NOMO-1 treated with DMSO at 0.1 percent for 48 hours (cell line): ENCODE measurements around the gene TGFBR3.

Source experiments
- DNase-seq: peaks from one replicate; lab custom pipeline; 2025; ENCODE audit not compliant: unreplicated experiment; lab: John Stamatoyannopoulos, UW

TGFBR3 gene

DNA sequence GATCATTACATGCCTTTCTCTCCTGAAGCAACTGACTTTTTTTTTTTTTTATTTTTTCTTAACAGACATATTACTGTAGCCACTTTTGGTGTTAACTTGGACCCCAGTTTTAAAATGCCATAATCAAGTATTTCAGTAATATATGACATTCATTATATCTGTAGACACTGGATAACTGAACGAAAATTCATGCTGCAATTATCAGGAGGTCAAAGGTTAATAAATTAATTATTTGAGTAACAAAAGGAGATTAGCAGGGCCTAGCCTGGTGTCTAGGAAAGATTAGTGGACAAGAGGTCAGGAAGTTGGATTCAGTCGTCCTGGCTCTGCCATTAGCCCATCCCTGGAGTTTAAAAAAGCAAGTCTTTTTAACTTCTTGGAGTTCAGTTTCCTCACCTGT is 168.1 kb downstream of the TGFBR3 start:
- DNase-seq: no peak

DNA sequence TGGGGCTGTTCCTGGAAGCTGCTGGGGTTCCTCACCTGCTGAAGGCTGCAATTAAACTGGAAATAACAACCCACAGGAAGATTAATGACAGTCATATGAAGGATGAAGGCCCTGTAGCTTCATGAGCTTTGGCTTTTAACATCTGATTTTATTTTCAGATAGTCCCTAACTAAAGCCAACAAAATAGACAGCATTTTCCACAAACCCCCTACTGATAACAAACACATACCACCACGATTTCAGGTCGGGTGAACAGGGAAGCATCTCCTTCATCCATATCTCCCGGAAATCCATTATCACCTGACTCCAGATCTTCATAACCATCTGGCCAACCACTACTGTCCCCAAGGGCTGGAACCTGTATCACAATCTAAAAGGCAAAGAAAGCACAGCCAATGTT is 169.6 kb downstream of the TGFBR3 start:
- no peak for DNase-seq

GRCh38 chr1:91715416-91716000 is 170.4 kb downstream of the TGFBR3 start:
- DNase-seq: no peak

GRCh38 chr1:91714867-91715381 is 171.0 kb downstream of the TGFBR3 start:
- DNase-seq: no peak

DNA sequence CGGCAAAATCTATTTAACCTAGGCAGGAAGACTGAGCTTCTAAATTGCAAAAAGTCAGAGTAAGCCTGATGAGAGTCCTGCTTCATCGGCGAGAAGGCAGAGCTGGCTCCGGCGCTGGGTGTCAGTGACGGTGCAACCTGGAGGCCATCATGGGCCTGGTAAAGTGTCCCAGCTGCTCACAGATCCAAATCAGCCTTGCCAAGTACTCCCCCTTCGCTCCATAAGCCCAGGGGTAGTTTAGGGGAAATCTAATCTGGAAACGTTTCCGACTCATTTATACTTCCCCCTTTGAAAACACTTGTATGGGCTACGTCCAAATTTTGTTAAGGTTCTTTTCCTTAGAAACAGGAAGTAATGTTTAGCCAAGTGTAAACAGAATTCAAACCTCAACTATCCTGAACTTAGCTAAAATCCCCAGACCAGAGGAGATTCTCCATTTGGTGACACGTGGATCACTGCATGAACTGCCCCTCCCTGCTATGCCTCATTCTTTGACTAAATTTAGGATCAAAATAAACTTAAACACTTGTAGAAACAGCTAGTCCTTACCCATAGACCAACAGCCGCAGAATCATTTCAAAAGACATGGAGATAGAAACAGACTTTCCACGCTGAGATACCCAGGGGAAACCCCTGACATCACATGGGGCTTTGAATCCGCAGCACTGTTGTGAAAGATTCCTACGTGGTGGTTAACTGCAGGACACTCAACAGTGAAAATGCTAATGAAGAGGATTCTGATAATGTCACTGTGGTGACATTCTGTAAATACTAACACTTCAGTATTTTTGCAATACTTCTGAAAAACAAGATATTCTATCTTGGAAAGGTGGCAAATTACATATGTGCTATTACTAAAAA is 172.7 kb downstream of the TGFBR3 start:
- peak; percentile 81 for DNase-seq

DNA sequence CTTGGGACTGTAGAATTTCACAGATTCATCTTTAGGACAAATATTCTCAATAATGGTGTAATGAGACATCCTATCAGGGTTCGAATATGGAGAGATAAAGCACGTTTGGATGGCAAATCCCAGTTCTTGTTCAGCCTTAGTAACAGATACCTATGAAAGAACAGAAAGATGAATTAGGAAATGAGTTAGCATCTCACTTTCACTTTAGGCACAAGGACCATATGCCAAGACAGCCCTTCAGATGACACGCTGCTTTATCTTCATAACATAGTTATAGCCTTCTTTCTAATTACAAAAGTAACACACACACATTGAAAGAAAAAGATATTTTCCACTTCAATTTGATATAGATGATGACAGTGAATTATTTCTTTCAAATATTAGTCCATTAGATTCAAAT is 173.6 kb downstream of the TGFBR3 start:
- no peak for DNase-seq

GRCh38 chr1:91711504-91712247 is 174.3 kb downstream of the TGFBR3 start:
- no peak for DNase-seq

GRCh38 chr1:91710261-91710660 is 175.7 kb downstream of the TGFBR3 start:
- DNase-seq: no peak

DNA sequence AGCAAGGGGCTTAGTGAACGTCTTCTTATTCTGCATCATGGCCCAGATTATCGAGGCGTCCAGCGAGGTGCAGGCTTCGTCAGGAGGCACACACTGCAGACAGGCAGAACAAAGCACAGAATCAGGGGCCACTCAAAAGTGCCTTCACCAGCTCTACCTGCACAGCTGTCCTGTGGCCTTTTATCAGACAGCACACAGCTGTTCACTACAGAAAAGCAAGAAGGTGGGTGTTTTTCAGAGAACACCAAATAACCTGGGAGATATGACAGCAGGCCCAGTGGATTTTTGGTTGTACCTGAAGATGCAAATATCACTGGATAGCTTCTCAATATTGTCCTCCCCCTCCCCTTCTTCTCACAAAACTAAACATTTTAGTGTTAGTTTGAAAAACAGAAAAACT is 177.3 kb downstream of the TGFBR3 start:
- no peak for DNase-seq

- no peak for DNase-seq
Observed at GRCh38 chr1:91707890-91708218, 178.1 kb downstream of the TGFBR3 start.

DNA sequence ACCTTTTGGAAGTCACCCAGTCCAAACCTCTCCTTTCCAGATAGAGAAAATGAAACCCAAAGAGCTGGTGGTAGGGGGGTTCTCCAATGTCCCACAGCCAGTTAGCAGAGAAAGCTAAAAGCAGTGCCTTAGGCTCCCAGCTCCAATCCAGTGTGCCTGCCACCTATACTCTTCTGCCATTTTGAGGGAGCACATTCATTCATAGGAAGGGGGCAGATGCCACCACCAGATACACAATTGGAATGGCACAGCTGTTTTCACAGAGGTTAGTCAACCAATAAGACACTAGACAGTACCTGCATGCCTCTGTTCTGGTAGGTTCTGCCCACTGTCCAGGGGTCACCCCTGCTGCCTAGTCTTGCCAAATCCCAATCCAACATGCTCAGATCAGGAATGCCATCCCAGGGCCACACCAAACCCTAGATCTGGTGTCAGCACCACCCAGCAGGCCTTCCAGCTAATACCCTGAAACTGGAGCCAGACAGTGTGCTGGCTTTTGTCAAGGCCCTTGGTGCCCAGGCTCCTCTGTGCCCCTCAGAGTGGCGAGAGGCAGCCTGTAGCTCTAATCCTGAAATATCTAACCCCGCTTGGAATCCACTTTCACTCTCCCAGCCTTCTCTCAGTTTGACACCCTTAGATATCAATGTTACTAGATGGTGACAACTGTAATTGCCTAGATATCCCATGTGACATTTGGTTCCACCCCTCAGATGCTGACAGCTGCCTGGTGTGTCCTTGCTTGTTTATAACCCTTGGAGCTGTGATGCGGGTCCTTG is 178.6 kb downstream of the TGFBR3 start:
- DNase-seq: no peak

GRCh38 chr1:91706140-91706957 is 179.6 kb downstream of the TGFBR3 start:
- no peak for DNase-seq

DNA sequence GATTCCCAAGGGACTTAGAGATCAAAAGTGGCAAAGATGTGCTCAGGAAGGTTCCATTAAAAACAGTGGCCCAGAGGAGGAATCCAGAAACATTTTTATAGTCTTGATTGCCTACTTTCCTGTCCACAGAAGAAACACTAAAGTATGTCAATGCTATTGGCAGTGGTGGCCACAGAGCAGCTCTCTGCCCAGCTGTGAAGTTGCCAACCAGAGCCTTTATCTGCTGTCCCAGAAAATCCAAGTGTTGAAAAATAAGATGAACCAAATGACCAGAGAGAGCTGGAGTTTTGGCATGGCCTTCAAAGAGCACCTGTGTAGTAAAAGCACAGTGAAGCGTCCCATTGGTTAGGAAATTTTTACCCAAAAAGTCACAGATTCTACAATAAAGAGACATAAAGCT is 181.2 kb downstream of the TGFBR3 start:
- DNase-seq: no peak

DNA sequence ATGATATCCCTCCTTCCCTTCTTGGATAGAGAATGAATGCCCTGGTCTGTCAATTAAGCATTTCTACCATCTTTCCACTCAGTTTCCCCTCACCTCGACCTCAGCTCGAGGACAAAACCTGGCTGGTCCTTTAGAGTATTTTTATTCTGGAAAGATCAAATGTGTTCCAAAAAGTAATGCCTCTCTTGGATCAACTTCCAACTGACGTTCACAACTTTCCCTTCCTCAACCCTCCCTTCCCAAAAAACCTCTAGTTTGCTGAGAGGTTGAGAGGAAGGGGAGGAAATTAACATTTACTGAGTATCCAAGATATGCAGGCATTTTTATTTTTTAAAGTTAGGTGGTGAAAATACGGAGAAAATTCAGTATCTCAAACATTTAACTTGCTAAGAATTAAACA is 182.9 kb downstream of the TGFBR3 start:
- no peak for DNase-seq

DNA sequence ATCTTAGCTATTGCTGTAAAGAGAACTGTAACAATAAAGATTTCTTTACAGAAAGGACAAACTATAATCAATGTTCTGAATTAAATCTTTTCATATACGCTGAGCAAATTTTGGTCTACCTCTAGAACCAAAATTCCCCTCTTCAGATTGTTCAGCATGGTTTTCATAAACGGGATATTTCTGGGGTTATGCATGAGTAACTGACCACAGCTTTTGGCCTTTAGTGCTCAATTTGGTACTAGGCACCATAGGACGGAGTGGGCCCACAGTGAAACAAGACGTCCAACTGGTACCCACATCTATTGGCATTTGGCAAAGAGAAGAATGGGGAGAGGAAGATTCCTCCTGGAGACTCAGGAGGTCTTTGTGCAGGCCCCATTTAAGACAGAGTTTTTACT is 184.5 kb downstream of the TGFBR3 start:
- DNase-seq: no peak

- DNase-seq: no peak
Observed at GRCh38 chr1:91700771-91701471, 185.0 kb downstream of the TGFBR3 start.

DNA sequence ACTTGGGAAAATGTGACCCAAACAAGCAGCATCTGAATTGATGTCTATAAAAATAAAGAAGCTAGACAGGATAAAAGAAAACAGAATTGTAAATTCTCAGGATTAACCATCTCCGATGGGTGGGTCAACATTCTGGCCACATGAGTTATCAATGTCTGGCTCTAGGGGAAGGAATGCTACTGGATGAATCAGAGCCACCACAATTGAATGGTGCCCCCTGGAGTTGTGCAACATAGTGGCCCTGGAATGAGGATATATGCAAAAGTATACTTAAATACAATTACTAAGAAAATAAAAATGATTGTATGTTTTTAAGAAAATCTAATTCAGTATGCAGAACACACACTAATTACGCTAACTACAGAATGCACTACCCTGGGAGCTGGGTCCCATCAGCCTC is 185.6 kb downstream of the TGFBR3 start:
- DNase-seq: no peak

DNA sequence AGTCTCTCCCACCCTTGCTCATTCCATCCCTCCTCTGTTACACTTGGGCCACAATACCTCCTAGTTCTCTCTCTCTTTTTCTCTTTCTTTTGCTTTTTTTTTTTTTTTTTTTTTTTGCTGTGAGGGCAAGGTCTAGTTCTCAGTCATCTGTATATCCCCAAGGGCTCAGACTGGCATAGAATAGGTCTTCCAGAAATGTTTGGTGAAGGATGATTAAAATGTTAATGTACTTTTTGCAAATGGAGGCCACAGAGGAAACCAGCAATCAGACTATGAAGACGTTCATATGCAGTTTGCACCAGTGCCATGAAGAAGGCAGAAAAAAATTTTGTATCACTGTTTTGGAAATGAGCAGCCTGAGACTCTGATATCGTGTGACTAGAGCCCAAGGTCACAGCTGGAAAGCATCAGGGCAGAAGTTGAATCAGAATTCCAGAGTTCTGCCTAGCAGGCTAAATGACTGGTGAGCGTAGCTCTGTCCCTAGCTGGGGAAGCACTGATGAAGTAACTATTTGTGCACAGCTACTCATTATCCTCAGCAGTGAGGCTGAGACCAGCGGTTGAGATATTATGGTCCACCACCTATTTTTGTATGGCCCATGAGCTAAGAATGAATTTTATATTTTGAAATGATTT is 186.5 kb downstream of the TGFBR3 start:
- DNase-seq: no peak

GRCh38 chr1:91697861-91698260 is 188.1 kb downstream of the TGFBR3 start:
- no peak for DNase-seq
